ENCODE results near the gene LRRN2.

Gene LRRN2

DNA sequence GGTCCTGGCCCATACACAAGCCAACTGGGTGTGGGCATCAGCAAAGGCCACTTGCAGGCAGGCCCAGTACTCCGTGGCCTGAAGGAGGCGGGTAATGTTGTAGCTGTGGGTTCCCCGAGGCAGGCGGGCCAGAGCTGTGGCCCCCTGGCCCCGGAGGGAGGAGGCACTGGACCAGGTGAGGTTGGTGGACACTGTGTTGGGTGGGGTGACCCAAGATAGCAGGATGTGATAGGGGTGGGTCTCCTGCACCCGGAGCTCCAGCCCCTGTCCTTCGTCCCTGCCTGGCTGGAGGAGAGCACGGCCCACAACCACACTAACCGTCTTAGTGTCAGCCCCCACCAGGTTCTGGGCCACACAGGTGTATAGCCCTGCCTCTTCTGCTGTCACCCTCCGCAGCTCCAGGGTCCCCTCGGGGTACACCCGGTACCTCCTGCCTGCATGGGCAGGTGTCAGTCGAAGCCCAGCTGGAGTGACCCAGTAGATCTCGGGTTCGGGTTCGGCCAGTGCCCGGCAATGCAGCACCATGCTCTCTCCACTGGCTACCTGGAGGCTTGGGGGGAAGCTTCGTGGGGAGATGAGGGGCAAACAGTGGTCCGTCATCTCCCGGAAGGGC lies 67.3 kb downstream of the LRRN2 start:
- DNase-seq = no peak
- intact Hi-C loops (cut with DNase I) = no loop called here

GRCh38 chr1:204617256-204618147 lies 68.0 kb downstream of the LRRN2 start:
- intact Hi-C loops (cut with DNase I) = no loop called here
- DNase-seq = peak in 16 of 42 donors; percentile 36 to 68 (median 48)

DNA sequence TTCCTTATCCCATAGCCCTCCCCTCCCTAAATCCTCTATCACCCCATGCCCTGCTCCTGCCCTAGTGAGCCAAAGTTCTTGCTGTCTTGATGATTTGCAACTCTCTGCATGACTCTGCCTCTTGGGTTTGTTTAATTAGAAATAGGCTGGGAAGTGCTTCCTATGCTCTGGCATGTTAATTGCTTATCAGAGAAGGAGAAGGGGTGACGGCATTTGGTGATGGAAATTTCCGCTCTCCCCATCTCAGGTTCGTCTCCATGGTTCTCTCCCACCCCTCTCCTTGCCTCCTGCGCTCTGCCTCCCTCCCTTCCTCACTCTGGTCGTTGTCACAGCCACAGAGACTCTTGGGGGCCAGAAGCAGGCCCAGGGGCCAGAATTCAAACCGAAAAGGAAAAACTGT lies 68.9 kb downstream of the LRRN2 start:
- intact Hi-C loops (cut with DNase I) = no loop called here
- peak in 8 of 42 donors; percentile 33 to 65 (median 47) for DNase-seq

DNA sequence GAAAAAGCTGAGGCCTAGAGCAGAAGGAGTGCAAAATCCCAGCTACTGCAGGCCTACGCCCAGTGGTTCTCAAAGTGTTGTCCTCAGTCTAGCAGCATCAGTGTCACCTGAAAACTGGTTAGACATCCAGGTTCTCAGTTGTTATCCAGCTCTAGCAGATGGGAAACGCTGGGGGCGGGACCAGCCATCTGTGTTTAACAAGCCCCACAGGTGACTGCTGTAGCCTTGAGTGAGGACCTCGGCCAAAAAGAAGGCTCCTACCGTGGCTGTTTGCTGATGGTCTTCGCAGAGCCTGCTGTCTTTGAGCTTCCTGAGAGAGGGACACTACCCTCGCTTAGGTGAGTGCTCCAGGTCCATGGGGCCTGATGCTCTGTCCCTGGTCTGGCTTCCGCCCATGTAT lies 69.7 kb downstream of the LRRN2 start:
- DNase-seq = no peak
- intact Hi-C loops (cut with DNase I) = no loop called here

DNA sequence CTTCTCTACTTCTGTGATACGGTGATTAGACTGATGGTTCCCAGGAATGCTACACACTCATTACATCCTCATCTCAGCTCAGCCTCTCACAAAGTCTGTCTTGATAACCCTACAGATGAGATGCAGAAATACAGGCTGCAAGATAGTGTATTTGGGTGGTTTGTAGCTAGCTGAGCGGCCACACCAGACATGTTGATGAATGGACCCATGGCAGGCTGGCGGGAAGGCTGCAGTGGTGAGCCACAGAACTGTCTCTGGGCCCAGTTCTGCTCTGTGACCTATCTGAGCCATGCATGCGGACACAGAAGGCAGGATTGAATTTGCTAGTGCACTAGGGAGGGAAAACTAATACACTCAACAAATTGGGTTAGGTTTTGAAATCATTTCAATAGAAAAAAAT lies 71.9 kb downstream of the LRRN2 start:
- intact Hi-C loops (cut with DNase I) = no loop called here
- no peak for DNase-seq

DNA sequence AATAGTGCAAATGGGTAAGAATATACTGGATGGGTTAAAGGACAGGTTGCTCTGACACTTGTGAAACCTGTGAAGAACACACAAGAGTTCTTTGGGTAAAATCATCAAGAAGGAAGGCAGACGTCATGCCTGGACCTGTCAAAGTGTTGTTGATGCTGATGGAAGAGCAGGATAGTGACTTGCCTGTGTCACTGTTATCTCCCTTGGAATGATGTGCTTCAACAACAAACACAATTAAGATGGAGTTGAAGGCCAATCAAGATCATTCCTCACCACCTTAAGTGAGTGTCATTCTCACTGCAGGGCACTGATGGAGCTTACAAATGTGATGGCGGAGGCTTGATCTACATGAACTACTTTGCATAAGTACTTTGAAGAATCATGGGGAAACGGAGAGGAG lies 73.2 kb downstream of the LRRN2 start:
- DNase-seq = no peak
- intact Hi-C loops (cut with DNase I) = no loop called here

DNA sequence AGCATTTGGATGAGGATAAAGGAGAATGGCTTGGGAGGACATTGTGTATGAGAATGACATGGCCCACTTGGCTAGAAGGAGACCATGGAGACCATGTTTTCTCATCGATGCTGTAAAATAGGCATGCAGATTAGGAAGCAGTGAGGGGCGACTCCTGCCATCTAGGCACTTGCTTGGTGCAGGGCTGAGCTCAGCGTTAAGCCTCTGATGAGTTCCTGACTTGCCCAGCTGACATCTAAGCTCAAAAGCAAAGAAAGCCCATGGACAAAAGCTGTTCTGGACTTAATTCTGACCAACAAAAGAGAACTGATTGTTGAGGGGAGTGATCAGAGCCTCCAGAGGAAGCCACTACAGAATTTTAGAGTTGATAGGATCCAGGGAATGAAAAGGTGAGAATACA lies 74.5 kb downstream of the LRRN2 start:
- no peak for DNase-seq
- intact Hi-C loops (cut with DNase I) = no loop called here

DNA sequence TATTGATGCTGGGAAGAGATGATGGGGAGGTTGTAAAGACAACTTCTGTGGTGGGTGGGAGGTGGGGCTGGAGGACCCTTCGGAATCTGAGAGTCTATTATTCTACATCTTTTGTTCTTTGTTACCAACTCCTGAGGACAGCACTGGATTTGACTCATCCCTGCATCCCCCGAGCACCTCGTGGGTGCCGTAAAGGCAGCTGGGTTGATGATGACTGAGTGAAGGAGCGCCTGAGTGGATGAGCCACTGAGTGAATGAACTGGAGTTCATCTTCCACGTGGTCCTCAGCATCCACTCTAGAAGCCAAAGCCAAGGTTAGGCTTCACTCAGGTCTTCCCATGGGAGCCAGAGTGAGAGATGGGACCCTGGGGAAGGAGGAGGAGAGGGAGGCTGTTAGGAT lies 77.6 kb downstream of the LRRN2 start:
- intact Hi-C loops (cut with DNase I) = no loop called here
- peak in 34 of 42 donors; percentile 25 to 83 (median 60) for DNase-seq

DNA sequence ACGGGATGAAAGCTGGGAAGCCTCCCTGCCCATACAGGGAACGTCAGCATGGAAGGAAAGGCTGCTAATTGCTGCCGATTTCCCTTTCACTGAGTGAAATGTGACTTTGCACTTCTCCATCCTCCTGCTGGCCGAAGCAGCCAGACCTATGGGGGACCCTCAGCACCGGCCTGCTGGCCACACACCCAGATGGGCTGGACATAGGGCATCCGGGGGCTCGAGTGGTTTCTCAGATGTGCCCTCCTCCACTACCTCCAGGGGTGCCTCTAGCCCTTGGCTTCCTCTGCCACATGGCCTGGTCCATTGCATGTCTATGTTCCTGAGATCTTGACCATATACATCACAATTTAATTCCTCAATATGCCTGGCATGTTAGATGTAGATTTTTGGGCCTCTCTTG lies 79.7 kb downstream of the LRRN2 start:
- DNase-seq = no peak
- intact Hi-C loops (cut with DNase I) = no loop called here

- intact Hi-C loops (cut with DNase I) = no loop called here
- DNase-seq = no peak
These were observed 82.5 kb downstream of the LRRN2 start for GRCh38 chr1:204602871-204603542.

GRCh38 chr1:204602111-204602579 lies 83.4 kb downstream of the LRRN2 start:
- intact Hi-C loops (cut with DNase I) = no loop called here
- DNase-seq = no peak

GRCh38 chr1:204600968-204601367 lies 84.6 kb downstream of the LRRN2 start:
- intact Hi-C loops (cut with DNase I) = no loop called here

DNA sequence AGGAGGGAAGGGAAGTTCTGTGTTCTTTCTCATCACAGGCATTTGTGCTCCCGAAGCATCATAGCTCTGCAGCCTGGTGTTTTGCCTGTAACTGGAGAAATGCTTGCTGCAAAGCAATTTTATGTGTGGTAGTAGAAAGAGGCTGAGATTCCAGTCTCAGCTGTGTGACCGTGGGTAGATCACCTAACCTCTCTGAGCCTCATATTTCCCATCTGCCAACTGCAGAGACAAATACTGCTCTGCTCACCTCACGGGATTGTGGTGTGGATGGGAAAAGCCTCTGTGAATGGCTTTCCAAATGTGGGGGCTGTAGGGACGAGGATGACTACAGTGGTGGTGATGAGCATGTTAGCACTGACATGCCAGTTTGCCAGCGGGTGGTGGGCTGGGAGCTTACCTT lies 85.3 kb downstream of the LRRN2 start:
- intact Hi-C loops (cut with DNase I) = no loop called here
- no peak for DNase-seq

More at GRCh38 chr1:204600968-204601367, 84.6 kb downstream of the LRRN2 start:
- DNase-seq = no peak

DNA sequence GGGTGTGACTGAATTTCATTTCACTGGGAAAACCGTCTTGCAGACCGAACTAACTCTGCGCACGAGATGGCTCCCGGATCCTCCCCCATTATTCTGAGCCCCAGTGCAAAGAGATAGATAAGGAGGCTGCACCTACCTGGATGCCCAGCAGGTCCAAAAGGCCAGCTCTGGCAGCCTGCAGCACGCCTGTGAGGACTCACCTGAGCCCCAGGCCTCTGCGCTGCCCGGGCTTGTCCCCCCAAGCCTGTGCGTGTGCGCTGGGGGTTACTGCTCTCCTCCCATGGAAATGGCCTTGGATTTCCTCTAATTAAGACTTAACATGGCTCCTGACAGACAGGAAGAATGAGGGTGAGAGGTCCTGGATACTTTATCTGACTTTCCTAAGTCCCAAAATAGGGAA lies 85.9 kb downstream of the LRRN2 start:
- intact Hi-C loops (cut with DNase I) = no loop called here
- no peak for DNase-seq

DNA sequence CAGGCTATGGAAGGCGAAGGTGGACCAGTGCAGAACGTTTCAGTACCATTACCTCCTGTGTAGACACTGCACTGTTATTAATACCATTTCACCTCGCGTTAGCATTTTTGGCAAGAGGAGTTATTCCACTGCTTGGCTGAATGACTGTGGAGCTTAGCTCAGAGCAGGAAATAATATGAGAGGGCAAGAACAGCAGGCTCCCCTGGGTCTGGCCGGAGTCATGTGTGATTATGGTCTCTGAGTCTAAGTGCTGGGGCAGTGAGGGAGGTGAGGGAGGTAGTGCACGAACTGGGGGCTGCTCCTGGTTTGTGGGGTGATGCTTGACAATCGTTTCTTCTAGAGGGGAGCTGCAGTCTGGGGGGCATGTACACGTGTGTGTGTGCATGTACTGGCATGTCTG lies 86.4 kb downstream of the LRRN2 start:
- intact Hi-C loops (cut with DNase I) = no loop called here
- no peak for DNase-seq

DNA sequence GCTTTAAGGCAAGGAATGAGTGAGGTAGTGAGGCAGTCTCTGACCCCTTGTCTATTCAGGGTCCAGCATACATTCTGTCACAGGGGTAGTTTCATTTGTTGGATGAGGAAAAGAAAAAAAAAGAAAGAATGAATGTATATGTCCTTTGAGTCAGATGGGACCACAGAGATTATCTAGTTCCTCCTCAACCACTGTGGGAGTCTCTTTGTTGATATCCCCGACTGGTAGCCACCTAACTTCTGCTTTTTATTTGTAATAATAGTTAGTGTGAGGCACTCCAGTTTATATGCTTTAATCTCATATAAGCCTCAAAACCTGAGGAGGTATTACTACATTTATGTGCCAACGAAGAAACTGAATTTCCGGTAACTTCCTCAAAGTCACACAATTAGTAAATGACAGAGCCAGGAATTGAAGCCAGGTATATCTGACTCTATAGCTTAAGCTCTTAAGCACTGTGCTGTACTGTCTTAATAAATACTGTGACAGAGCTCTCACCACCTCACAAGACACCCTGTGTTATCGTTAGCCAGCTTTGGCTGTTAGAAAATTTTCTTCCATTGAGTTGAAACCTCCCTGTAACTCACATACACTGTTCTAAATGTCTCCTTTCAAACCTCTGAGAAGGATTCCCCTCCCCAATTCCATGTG lies 87.1 kb downstream of the LRRN2 start:
- intact Hi-C loops (cut with DNase I) = no loop called here
- DNase-seq = no peak

DNA sequence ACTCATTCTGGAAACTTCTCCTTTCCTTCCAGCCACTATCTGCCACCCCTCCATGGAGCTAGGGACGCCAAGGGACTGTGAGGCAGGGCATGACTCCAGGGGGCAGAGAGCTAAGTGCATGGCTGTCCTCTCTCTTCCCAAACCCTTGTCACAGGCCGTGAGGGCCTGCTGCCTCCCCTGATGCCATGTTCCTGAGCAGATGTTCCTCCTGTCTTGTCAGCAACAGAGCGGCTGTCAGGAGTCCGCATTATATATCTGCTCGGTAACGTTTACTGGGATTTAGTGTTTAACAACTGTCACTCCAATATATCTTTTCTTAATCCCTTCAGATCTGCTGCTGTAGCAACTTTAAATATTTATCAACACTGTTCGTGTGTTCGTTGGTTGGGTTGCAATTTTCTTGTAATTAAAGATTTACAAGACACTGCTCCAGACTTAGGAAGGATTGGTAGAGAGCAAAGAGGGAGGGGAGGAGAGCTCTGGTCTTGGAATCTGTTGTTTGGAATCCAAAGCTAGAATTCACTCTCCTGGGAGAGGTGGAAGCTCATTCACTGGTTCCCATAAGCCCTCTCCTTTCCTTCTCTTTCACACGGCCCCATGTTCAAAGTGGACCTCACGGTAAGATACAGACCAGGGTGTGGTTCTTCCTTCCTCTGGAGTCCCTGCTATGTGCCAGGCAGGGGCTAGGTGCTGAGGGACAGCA lies 93.1 kb downstream of the LRRN2 start:
- no peak for DNase-seq
- intact Hi-C loops (cut with DNase I) = no loop called here

DNA sequence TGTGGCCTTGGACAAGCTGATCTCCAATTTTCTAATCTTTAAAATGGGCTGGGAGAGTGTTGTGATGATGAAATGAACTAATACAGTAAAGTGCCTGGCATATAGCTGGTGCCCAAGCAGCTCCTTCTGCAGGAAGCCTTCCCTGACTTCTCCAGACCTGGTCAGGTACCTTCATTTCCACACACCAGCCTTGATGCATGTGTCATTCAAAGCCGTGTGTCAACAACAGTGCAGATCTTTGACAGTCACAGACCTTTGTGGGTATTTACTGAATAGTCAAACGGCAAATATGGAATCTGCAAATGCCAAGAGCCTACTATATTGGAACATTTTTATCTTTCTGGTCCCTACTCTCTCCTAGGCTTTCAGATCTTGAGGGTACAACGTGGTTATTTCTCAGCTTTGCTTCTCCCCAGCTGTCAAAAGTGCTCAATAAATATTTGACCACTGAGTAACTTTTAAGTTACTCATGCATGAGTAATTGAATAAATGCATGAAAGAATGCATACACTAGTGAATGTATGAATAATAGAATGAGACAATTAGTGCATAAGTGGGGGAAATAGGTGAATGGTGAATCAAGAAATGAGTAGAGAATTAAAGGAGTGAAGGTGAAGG lies 94.0 kb downstream of the LRRN2 start:
- intact Hi-C loops (cut with DNase I) = no loop called here

More for the DNA sequence above, 94.0 kb downstream of the LRRN2 start:
- no peak for DNase-seq

Data from head of caudate nucleus (tissue), 42 donors.